HG02840 (cell line): ENCODE measurements around the gene HNF4A.
"Not testable (repeated sequence)": the region's sequence is repeated elsewhere in the genome, so short reads cannot be mapped to it uniquely, and the experiment has no call there.

Source experiments
- ATAC-seq: cut with Tn5 transposase; IDR thresholded peaks from one replicate; pipeline ENCODE4 v1.9.1; 2021; ENCODE audit warnings: mild to moderate bottlenecking, moderate library complexity, moderate number of reproducible peaks; ENCODE audit not compliant: unreplicated experiment, low FRiP score

The HNF4A gene

DNA sequence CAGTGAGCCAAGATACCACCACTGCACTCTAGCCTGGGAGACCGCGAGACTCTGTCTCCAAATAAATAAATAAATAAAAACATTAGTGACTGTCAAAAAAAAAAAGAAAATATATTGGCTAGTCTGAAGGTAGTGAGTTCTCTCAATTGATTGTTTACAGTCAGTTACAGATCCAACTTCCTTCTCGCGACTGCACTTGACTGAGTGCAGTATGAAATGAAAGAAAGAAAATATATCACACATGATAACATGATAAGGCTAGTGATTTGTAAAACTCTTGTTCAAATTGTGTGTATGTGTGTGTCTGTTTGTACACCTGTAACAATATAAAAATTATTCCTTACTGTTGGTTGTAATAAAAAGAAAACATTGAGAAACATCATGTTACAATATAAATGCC, 10.8 kb upstream of the HNF4A start:
- ATAC-seq: no peak

DNA sequence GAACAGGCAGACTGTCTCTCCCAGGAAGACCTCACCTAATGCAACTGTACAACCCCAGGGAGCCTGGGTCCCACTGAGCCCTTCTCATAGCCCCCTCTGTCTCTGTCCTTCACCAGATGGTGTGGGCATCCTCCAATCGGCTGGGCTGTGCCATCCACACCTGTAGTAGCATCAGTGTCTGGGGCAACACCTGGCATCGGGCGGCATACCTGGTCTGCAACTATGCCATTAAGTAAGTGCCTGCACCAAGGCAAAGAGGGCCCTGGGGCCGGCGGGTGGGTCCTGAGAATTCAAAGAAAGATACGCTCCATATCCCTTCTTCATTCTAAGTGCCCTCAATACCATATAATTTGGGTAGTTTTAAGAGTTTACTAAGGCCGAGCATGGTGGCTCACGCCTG, 10.4 kb upstream of the HNF4A start:
- no peak for ATAC-seq

DNA sequence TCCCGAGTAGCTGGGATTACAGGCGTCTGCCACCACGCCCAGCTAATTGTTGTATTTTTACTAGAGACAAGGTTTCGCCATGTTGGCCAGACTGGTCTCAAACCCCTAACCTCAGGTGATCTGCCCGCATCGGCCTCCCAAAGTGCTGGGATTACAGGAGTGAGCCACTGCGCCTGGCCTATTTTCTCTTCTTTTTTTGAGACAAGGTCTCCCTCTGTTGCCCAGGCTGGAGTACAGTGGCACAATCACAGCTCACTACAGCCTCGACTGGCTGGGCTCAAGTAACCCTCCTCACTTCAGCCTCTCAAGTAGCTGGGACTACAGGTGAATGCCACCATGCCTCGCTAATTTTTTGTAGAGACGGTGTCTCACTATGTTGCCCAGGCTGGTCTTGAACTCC, 9.6 kb upstream of the HNF4A start:
- ATAC-seq: not testable (repeated sequence)

DNA sequence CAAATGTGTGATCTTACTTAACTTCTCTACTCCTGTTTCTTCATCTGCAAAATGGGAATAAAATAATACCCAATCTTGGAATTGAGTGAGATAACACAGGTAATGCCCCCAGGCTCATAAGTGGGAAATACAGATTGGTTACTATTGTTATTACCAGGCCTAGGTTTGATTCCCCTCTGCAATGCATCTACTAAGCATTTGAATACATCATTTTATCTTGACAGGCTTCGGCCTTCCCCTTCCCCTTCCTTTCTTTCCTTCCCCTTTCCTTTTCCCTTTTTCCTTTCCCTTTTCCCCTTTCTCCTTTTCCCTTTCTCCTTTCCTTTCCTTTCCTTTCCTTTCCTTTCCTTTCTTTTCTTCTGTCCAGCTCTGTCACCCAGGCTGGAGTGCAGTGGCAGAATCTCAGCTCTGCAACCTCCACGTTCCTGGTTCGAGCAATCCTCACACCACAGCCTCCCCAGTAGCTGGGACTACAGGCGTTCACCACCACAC, 7.3 kb upstream of the HNF4A start:
- no peak for ATAC-seq

DNA sequence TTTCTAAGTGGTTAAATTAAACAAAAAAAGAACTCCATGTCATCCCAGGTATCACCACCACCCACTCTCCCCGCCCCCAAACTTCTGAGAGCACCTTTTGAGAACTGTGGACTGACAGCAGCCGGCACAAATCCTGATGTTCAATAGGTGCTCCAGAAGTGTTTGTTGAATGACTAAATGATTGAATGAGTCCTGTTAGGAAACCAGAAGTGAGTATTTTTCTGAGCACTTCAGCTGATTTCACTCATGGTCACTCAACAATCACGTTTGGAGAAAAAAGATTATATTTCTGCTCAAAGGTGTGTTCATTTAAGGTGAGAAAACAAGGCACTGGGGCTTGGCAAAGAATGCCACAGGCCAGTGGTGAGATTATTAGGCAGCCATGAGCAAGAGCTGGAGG, 6.2 kb upstream of the HNF4A start:
- no peak for ATAC-seq

DNA sequence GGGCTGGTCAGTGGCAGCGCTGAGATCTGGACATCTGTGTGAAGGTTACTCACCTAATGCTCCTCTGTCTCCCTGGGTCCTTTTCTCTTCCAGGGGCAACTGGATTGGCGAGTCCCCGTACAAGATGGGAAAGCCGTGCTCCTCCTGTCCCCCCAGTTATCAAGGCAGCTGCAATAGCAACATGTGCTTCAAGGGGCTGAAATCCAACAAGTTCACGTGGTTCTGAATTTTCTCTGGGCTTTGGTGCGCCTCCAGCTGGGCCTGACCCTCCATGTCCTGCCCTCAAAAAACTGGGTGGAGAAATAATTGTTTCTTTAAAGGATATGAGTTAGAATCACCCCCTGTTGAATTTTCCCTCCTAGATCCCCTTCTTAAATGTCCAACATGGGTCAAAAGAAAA, 4.9 kb upstream of the HNF4A start:
- no peak for ATAC-seq

DNA sequence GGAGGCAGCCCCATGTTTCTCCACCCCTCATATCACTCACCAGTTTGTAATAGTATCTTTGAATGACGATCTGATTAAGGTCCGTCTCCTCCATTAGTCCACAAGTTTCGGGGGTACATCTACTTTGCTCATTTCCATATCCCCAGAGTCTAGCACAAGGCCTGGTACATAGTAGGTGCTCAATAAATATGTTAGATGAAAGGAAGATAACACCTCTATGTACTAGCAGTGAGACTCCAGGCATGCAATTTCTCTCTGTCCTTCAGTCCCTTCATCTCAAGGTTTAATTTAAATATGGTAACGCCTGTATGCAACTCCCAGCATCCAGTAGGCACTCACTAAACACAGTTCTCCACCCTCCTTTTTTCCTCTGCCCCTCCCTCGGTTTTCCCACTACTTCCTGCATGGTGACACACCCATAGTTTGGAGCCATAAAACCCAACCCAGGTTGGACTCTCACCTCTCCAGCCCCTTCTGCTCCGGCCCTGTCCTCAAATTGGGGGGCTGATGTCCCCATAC, 461 bp upstream of the HNF4A start:
- ATAC-seq: no peak

DNA sequence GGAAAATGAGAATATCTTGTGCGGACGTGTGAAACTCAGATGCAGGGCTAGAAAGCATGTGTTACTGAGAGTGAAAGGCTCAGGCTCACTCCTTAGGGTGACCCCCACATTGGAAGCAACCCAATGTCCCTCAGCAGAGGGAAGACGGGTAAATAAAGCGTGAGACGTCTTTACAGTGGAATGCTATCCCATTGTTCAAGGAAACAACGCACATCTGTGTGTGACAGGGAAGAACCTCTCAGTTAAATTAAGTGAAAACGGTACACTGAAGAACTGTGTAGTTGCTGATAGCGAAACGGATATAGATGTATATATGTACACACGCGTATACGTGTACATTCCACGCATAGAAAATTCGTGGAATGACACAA, 839 bp downstream of the HNF4A start:
- no peak for ATAC-seq

DNA sequence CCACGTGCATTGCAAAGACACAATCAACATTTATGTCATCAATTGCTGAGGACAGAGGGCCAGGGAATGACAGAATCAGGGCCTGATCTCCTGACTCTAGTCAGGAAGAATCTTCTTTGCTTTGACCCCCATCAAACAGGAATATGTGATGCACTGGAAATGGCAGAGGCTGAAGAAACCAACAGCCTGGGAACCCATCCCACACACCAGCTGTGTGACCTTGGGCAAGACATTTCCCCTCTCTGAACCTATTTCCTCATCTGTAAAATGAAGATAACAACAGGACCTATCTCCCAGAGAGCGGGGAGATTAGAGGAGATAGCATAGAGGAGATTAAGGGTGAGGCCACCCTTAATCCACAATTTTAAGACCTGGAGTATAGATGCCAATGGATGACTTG, 1.5 kb downstream of the HNF4A start:
- no peak for ATAC-seq

DNA sequence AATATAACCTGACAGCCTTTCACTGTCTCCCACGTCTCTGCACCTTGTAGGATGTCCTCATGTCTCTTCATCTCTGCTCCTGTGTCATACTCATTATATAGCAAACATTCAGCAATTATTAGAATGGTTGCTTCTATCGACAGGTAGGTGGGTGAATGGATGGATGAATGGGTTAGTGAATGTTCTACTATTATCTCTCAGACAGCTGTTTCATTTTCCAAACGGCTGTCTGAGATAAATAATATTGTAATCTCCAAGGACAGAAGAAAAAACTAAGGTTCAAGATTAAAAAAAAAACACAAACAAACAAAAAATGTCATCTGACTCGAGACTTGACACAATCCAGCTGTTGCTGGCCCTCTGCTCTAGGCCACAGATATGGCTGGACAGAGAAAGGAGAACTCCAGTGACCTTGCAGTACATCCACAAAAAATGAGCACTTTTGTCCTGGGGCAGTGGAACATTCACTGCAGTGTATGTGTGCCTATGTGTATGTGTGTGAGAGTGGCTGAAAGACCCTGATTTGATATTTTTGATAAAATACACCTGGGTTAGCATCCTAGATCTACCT, 2.1 kb downstream of the HNF4A start:
- ATAC-seq: no peak

DNA sequence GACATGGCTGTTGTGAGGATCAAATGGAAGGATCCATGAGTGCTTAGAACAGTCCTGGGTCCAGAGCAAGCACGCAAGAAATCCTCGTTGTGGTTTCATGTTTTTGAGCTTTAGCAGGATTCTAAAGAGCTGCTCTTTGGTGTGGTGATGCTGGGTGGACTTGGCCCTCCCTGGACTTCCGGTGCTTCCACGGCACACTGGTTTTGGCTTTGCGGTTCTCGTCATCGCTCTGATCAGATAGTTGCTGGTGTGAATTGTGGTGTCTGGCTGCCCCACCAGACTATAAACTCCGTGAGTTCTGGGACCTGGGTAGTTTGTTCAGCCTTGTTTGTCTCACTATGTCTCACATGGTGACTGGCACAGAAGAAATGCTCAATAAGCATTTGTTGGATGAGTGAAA, 3.3 kb downstream of the HNF4A start:
- no peak for ATAC-seq

DNA sequence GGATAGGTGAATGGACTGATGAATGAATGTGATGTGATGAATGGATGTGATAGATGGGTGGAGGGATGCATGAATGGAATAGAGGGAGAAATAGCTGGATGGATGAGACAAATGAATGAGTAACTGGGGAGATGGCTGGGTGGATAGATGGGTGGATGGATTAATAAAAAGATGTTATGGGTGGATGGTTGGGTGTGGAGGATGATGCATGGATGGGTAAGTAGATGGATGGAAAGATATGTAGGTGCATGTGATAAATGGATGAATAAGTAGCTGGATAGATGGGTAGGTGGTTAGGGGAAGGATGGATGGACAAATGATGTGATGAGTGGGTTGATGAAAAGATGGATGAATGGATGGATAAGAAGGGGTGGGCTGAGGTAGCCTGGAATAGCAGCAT, 4.7 kb downstream of the HNF4A start:
- ATAC-seq: no peak

DNA sequence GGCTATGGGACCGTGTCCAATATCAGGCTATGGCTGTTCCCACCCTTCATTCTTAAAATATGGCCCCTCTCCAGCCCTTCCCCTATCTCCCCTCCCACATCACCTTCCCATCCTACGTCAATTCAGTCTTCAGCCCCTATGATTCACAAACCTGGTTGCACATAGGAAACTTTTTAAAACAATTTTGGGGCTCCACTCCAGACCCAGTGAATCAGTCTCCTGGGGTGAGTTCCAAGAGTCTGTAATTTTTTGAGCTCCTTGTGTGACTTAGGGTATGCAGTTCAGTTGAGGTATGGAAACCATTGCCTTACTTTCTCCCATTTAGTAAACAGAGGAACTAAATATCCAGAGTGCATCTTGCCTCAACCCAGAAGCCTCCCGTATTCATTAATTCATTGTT, 5.5 kb downstream of the HNF4A start:
- ATAC-seq: no peak

DNA sequence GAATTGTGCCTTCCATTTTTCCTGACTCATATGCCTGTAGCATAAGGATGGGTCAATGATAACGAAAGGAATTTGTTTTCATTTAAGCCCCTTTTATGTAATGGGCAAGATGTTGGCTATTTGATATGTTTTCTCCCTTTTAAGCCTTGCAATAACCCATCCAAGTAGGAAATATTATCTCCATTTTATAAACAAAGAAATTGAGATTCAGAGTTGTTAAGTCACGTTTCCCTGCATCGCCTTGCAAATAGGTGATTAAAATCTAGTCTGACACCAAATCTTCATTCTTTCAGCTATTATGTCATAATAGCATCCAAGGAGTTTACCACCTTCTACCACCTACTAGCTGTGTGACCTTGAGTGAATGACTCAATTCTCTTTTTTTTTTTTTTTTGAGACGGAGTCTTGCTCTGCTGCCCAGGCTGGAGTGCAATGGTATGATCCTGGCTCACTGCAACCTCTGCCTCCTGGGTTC, 7.0 kb downstream of the HNF4A start:
- ATAC-seq: no peak

DNA sequence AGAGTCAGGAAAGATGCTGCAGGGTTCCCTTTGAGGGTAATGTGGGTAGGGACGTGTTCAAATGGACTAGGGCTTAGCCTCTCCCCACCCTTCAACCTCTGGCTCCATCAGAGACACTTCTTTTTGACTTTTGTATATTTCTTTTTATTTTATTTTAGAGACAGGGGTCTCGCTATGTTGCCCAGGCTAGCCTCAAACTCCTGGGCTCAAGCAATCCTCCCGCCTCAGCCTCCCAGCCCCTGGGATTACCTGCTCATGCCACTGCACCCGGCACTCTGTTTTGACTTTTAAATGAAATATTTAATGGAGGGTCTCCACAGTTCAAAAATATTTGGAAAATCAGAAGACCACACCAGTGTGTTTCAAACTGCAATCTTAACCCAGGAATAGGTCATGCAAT, 8.6 kb downstream of the HNF4A start:
- no peak for ATAC-seq

DNA sequence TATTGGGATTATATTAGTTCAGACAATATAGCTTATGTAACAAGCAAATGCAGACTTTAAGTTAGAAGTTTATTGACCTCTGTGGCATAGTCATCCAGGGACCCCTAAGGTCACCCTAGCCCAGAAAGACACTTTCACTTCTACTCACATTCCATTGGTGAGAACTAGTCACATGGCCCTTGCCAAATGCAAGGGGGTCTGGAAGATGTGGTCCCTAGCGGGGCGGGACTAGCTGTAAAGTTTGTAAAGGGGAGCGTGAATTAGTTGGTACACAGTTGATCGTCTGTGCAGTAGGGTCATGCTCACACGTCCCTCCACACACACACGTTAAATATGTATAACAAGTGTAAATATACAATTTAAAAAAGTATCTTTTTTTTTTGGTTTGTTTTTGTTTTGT, 9.3 kb downstream of the HNF4A start:
- ATAC-seq: no peak

DNA sequence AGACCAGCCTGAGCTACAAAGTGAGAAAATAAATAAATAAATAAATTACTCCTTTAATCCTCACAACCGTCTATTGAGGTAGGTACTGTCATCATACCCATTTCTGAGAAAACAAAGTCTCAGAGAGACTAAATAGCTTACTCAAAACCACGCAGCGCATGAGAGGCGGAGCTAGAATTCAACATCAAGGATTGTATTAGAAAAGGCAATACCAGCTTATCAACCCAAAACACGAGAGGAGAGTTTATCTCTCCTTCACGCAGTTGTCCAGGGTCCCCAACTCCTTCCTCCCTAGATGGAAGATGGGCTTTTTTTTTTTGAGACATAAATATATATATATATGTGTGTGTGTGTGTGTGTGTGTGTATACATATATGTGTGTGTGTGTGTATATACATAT, 12.2 kb downstream of the HNF4A start:
- no peak for ATAC-seq

DNA sequence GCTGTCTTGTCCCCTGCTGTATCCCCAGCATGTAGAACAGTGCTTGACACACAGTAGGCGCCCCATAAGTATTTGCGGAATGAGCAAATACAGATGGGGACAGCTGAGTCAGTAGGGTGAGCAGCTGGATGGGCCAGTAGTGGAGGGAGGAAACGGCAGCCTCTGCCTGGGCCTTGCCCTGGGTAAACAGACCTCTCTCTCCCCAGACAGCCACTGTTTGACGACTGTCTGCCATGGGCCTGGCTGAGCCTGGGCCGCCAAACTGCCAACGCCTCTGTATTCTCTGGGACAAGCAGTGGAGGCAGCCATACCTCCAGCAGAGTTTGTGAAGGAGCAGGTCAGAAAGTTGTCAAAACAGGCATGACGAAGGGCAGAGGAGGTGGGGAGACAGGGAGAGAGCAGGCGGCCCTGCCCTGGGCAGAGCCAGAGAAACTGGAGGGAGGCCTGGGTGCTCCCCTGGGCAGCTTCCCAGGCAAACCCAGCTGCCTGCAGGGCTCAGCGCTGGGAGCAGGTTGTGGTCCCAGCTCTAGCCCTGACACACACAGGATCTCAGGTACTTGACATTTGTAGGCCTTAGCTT, 15.2 kb downstream of the HNF4A start:
- ATAC-seq: no peak

DNA sequence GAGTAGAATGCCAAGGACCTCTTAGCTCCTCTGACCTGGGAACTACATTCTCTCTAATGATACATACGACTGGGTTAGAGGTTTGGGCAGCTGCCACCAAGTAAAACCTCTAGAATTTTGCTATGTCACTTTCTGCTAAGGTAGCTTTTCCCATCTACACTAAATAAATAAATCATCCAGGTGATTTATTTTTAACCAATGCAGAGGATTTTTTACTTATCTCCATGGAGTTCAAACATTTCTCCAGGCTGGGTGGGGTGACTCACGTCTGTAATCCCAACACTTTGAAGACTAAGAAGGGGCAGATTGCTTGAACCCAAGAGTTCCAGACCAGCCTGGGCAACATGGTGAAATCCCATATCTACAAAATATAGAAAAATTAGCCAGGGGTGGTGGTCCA, 27.1 kb downstream of the HNF4A start:
- no peak for ATAC-seq

DNA sequence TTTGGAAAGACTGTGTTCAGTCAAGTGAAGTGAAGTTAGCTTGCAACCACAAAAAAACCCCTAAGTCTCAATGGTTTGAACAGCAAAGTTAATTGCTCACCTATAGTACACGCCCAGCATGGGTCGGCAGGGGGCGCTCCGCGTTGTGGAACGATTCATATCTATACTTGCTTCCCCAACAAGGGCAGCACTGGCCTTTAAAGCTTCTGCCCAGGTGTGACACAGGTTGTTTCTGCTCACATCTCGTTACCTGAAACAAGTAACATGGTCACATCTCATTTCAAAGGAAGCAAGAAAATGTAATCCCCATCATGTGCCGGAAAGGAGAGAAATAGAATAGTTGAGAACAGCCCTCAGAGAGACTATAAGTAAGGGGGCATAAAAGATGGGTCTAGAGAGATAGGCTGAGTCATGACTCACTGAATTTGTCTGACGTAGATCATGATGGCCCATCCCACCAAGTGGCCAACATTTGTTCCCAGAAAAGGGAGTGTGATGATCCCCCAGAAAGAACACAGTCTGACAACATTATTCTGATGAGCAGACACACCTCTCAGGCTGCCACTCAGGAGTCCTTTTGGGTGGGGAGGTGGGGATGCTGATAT, 29.0 kb downstream of the HNF4A start:
- no peak for ATAC-seq

DNA sequence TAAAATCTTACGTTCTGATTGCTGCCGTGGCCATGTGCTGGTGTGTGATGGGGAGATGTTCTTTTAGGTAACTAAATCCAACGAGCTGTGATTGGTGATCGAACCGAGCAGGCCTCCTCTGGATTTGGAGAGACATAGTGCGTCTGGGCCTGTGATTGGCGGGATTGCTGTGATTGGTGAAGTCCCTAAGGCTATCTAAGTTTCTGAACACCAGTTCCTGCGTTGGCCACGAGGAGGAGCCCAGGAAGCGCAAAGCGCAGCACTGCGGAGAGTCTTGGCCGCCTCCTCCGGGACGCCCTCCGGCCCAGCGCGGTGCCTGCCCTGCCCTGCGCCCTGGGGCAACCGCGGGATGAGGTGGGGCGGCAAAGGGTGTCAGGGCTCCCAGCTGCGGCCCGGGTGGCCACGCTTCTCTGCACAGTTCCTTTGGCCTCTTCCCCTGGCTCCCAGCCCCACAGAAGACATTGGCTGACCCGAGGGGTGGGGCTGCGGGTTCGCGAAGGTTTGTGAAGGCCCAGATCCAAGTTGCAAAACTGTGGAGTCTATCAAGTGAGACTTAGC, 33.0 kb downstream of the HNF4A start:
- ATAC-seq: no peak

DNA sequence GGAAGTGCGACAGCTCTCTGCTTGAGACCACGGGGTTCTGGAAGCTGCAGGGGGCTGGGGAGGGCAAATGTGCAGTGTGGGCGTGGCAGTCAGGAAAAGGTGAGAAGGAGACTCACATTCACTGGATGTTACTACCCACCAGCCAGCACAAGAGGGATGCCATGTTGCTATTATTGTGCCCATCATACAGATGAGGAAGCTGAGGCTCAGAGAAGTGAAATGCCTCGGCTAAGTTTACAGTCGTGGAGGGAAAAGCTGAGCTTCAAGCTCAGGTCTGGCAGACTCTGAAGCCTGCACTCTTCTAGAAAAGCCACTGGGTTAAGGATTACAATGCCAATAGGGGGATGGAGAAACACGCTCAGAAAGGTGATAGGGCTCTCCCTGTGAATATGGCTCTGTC, 34.4 kb downstream of the HNF4A start:
- ATAC-seq: no peak
